K562 (cell line): ENCODE data around the gene SYT3. TPM values are rescaled to one million over a fixed set of nuclear protein-coding genes. Genes with fewer than 3 reads are reported as not detected.
A peak's percentile ranks its signal among the peaks of the same experiment; 100 is the strongest.

ENCODE experiments used
- ATAC-seq: fragments of 200-7000 bp; cut with Tn5 transposase; 3 replicates; pipeline ENCODE4 v1.9.1; 2020; ENCODE audit warnings: moderate library complexity
- BruUV-seq: library from RNA; stranded (reverse); fragments of 400-500 nt; replicated peaks from 2 replicates; lab custom pipeline; 2021; lab: Mats Ljungman, UMichigan
- CTCF ChIA-PET: fragments of 300-600 bp; formaldehyde crosslinking; extraction: SDS; loops from one replicate; lab custom pipeline; 2021; ENCODE audit warnings: low intra/inter-chr PET ratio; lab: Yijun Ruan, JAX
- POLR2A ChIA-PET: fragments of 300-600, 350-650 bp; sonication (Branson Sonifier 250); formaldehyde crosslinking; extraction: SDS; loops from one replicate; lab custom pipeline; 2021; ENCODE audit warnings: antibody characterized with exemption, inconsistent platforms; lab: Yijun Ruan, JAX
- DNase-seq, 4 experiments: peaks; one replicate each; pipeline versions ENCODE4 v3.0.0 to v3.0.0-alpha.2; 2011 to 2018; ENCODE audit warnings: low spot score in 3 of 4, mixed read lengths in 3 of 4; ENCODE audit errors: extremely low read depth in 1 of 4
- FAIRE-seq: peaks from 2 replicates; lab custom pipeline; 2011; peaks lifted over from hg19 to GRCh38; lab: Jason Lieb, UNC
- H2AFZ ChIP-seq: 2 replicates; pipeline ENCODE4 v1.6.0; 2011; ENCODE audit warnings: low read depth, low read length, control low read depth, inconsistent platforms
- H3K27ac ChIP-seq: fragments of 200-600 bp; 3 replicates; pipeline ENCODE4 v1.8.0; 2011; ENCODE audit warnings: low read depth, mild to moderate bottlenecking, control low read depth, inconsistent platforms, low read length, moderate library complexity, mixed read lengths; ENCODE audit errors: extremely low read depth
- H3K27me3 ChIP-seq, 2 experiments: fragments of 300-600 bp in 1 of 2; 2 replicates in 1 of 2; 3 replicates in 1 of 2; pipeline versions ENCODE4 v1.6.0 to v1.8.0; 2011; ENCODE audit warnings: inconsistent platforms in 2 of 2, low read length in 2 of 2, mild to moderate bottlenecking in 1 of 2, mixed read lengths in 1 of 2, moderate library complexity in 1 of 2; ENCODE audit not compliant: control insufficient read depth in 2 of 2, insufficient read depth in 2 of 2
- H3K36me3 ChIP-seq: fragments of 300-600 bp; 3 replicates; pipeline ENCODE4 v1.8.0; 2011; ENCODE audit warnings: mild to moderate bottlenecking, low read length, inconsistent platforms; ENCODE audit not compliant: control insufficient read depth, insufficient read depth
- H3K4me1 ChIP-seq, 2 experiments: fragments of 200-600 bp in 1 of 2; replicated peaks in 1 of 2; 2 replicates in 1 of 2; 3 replicates in 1 of 2; pipeline versions ENCODE4 v1.5.1 to v1.8.0; 2011; ENCODE audit warnings: inconsistent platforms in 2 of 2, low read length in 2 of 2, mild to moderate bottlenecking in 1 of 2, mixed read lengths in 1 of 2, moderate library complexity in 1 of 2; ENCODE audit not compliant: control insufficient read depth in 2 of 2, insufficient read depth in 2 of 2
- H3K4me2 ChIP-seq: 2 replicates; pipeline ENCODE4 v1.6.1; 2011; ENCODE audit warnings: low read length, control low read depth, inconsistent platforms, mixed read lengths; ENCODE audit not compliant: insufficient read depth
- H3K4me3 ChIP-seq: fragments of 200-600 bp; sonication (generic), shearing (Covaris generic); 2 replicates; pipeline ENCODE4 v1.5.1; 2016; ENCODE audit warnings: control low read depth, inconsistent platforms
- H3K79me2 ChIP-seq: fragments of 200-600 bp; 3 replicates; pipeline ENCODE4 v1.8.0; 2011; ENCODE audit warnings: low read length, inconsistent platforms; ENCODE audit not compliant: control insufficient read depth, insufficient read depth
- H3K9ac ChIP-seq, 2 experiments: 2 replicates each; pipeline versions ENCODE4 v1.6.0 to v1.6.1; 2011; ENCODE audit warnings: low read depth in 2 of 2, low read length in 2 of 2, control low read depth in 1 of 2, inconsistent platforms in 1 of 2, mild to moderate bottlenecking in 1 of 2, mixed read lengths in 1 of 2; ENCODE audit not compliant: insufficient read depth in 1 of 2
- H3K9me1 ChIP-seq: one replicate; pipeline ENCODE4 v1.6.0; 2011; ENCODE audit warnings: inconsistent platforms, mild to moderate bottlenecking, low read length, moderate library complexity; ENCODE audit not compliant: control insufficient read depth, insufficient read depth
- H3K9me3 ChIP-seq: replicated peaks from 2 replicates; pipeline ENCODE4 v1.5.1; 2011; ENCODE audit warnings: low read depth, low read length, inconsistent platforms; ENCODE audit not compliant: control insufficient read depth, insufficient read depth
- H4K20me1 ChIP-seq: replicated peaks from 2 replicates; pipeline ENCODE4 v1.6.1; 2011; ENCODE audit warnings: low read length, inconsistent platforms, mixed read lengths; ENCODE audit not compliant: control insufficient read depth, insufficient read depth
- ATF7 ChIP-seq: fragments of 450-650 bp; IDR thresholded peaks from 2 replicates; pipeline ENCODE4 v1.7.1; 2014; ENCODE audit warnings: mild to moderate bottlenecking, moderate library complexity
- CBFB ChIP-seq: sonication (generic); formaldehyde crosslinking; IDR thresholded peaks from 2 replicates; pipeline ENCODE4 v1.4.0; 2020; ENCODE audit warnings: mild to moderate bottlenecking, missing genetic modification reagents
- CHD1 ChIP-seq: fragments of 200-600 bp; sonication (generic); IDR thresholded peaks from one replicate; pipeline ENCODE4 v1.6.1; 2012; ENCODE audit warnings: mild to moderate bottlenecking, moderate library complexity, low read length, inconsistent platforms
- HDAC2 ChIP-seq: fragments of 450-650 bp; IDR thresholded peaks from 2 replicates; pipeline ENCODE4 v1.6.1; 2016; ENCODE audit warnings: mild to moderate bottlenecking
- HDGF ChIP-seq: fragments of 450-650 bp; IDR thresholded peaks from 2 replicates; pipeline ENCODE4 v1.6.1; 2016
- NFIC ChIP-seq: fragments of 450-650 bp; IDR thresholded peaks from 2 replicates; pipeline ENCODE4 v1.6.1; 2017; ENCODE audit warnings: mild to moderate bottlenecking, inconsistent platforms
- RBFOX2 ChIP-seq: fragments of 200-400 bp; formaldehyde crosslinking; IDR thresholded peaks from 2 replicates; pipeline ENCODE4 v1.6.1; 2017; ENCODE audit warnings: low read depth, mild to moderate bottlenecking, low read length, moderate library complexity
- SP1 ChIP-seq: sonication (generic); formaldehyde crosslinking; IDR thresholded peaks from 2 replicates; pipeline ENCODE4 v1.8.1; 2022; ENCODE audit warnings: mild to moderate bottlenecking, missing genetic modification reagents
- SRSF7 ChIP-seq: fragments of 200-400 bp; formaldehyde crosslinking; optimal IDR thresholded peaks from 2 replicates; pipeline ENCODE3; 2017; ENCODE audit warnings: mild to moderate bottlenecking, low read depth, low read length
- ZBTB17 ChIP-seq: fragments of 450-650 bp; formaldehyde crosslinking; IDR thresholded peaks from 2 replicates; pipeline ENCODE4 v1.4.0; 2020; ENCODE audit warnings: mild to moderate bottlenecking
- ZFP1 ChIP-seq: fragments of 450-650 bp; formaldehyde crosslinking; IDR thresholded peaks from 2 replicates; pipeline ENCODE4 v1.4.0; 2020; ENCODE audit warnings: mild to moderate bottlenecking, mixed read lengths
- ZNF445 ChIP-seq: fragments of 250-450 bp; sonication (Bioruptor Pico); IDR thresholded peaks from 2 replicates; pipeline ENCODE4 v1.4.0; 2020; ENCODE audit warnings: low read depth, mild to moderate bottlenecking, moderate library complexity
- WGBS: fragments of 100-300 bp; shearing (Covaris generic); methylation state at CpG from one replicate; pipeline ENCODE4 v1.1.6; 2016; ENCODE audit warnings: low coverage, mixed read lengths; ENCODE audit not compliant: insufficient coverage; ENCODE audit errors: missing lambda C conversion rate; 5-methylcytosine and 5-hydroxymethylcytosine counted together
- in situ Hi-C: fragments of 300-500 bp; cut with MboI; formaldehyde crosslinking; loops from 4 replicates; pipeline ENCODE4 v1.15.0; 2018; ENCODE audit warnings: inconsistent platforms, mixed read lengths
- intact Hi-C: fragments of 100-400 bp; cut with micrococcal nuclease; formaldehyde crosslinking; loops from 2 replicates; pipeline ENCODE4 v1.14.2; 2022
- polyA plus RNA-seq, 8 experiments: library from polyadenylated mRNA; depleted of rRNA in 4 of 8; stranded (reverse) in 5 of 8; unstranded in 3 of 8; fragments of >200 nt; fragmentation: Nextera tagmentation in 2 of 8; fragmentation: Illumina TruSeq in 1 of 8; extraction: Ambion mirVana in 2 of 8; extraction: Trizol in 1 of 8; gene quantifications; 2 replicates each; pipeline versions ENCODE4 v1.2.1 to v1.2.3, GENCODE V29; 2011 to 2014; ENCODE audit warnings: inconsistent platforms in 1 of 8, missing spikeins in 1 of 8
- total RNA-seq, 7 experiments: library from RNA; depleted of rRNA in 6 of 7; stranded (reverse); fragments of >200 nt in 6 of 7; fragmentation: Illumina TruSeq in 2 of 7; extraction: Trizol in 2 of 7; gene quantifications; 2 replicates each; pipeline versions ENCODE4 v1.2.1 to v1.2.3, GENCODE V29; 2011 to 2021; ENCODE audit warnings: low replicate concordance in 1 of 7
- TF ChIP-seq, protein P1 (sequence below), 2 experiments: fragments of 450-650 bp; formaldehyde crosslinking in 1 of 2; IDR thresholded peaks; 2 replicates each; pipeline versions ENCODE4 v1.4.0 to v1.6.1; 2014 to 2020; ENCODE audit warnings: mild to moderate bottlenecking in 2 of 2, borderline replicate concordance in 1 of 2, low read depth in 1 of 2

Gene SYT3
- total and polyA plus RNA-seq, 9 of the 15 experiments (the other 6 are each of a cell fraction or from before 2014, with no cell fraction given) = 0.36 to 2.0 (median 0.54) TPM; not detected in 2

DNA sequence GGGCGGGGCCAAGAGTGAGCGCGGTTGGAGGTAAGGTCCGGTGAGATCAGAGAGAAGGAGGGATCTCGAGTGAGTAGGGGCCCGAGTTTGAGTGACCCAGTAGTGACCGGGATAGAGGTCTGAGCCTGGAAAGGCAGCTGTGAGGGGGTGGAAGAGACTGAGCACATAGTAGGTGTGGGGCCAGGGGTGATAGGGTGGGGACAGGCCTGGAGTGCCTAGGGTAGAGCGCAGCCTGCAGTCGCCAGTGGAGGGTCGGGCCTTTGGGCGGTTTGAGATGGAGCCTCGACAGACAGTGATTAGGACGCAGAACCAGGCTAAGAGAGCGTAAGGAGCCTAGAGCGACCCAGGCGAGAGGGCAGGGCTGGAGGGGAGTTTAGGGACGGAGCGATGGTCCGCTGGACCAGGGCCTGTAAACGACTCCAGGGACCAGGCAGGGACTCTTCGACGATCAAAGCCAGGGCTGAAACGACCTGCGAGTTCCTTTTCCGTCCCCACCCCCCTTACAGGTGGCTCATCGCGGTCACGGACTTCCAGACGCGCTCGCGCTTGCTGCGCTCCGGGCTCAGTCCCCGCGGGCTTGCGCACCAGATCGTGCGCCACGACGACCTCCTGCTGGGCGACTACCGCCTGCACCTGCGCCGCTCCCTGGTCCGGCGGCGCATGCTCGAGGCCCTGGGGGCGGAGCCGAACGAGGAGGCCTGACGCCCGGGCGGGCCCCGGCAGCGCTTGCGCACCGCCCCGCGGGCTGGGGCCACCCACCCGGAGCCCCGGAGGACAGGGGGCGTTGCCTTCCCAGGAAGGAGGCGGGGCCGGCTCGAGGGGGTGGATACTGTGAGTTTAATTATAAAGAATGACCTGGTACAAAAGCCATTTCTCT, 19.0 kb upstream of the SYT3 start:
- H3K79me2 ChIP-seq = peaks cover 14% of the 10 kb centered on the region; the same call in 2 of the 3 replicates
- H3K4me2 ChIP-seq = peak overlapping the region; percentile 100
- H2AFZ ChIP-seq = peak overlapping the region; percentile 77
- CTCF ChIA-PET = interaction anchor here (0.7 to 1.9 kb wide), 3 partner anchors 51 to 121 kb away, joined by 3 to 11 read pairs (median 5); no protein-coding TSS in a partner anchor
- intact Hi-C loops = loop anchor here (1.0 to 5.0 kb wide), 4 partner anchors 50 to 296 kb away; partner anchors contain the start of gene NR1H2
- 1% methylated on average over 30 of the region's 67 CpGs for WGBS
- peaks cover 3% of the 10 kb centered on the region; the same call in 1 of the 2 replicates for H4K20me1 ChIP-seq
- in situ Hi-C loops = no loop called here
- no peaks in the 10 kb centered on the region for H3K36me3 ChIP-seq
- H3K27me3 ChIP-seq = no peaks in the 10 kb centered on the region
- peak; percentile 97 to 99 (median 98) for DNase-seq
- POLR2A ChIA-PET = no interaction called here
- peaks cover 4% of the 10 kb centered on the region; the same call in 1 of the 2 replicates for H3K9me3 ChIP-seq
- TSS peak; percentile 97 for BruUV-seq
- peaks cover 14 to 45% of the 10 kb centered on the region in 2 experiments for H3K4me1 ChIP-seq
- H3K27ac ChIP-seq = peak overlapping the region; percentile 98
- H3K9me1 ChIP-seq = no peaks in the 10 kb centered on the region
- ATAC-seq = peak; percentile 91
- H3K4me3 ChIP-seq = peak overlapping the region; percentile 66
- H3K9ac ChIP-seq = peak overlapping the region; percentile 99 to 100
- peak; percentile 83 for FAIRE-seq
- no peak for TF ChIP-seq ZNF445
- peak; percentile 67 for TF ChIP-seq ATF7
- TF ChIP-seq CHD1 = peak; percentile 93
- peak; percentile 89 for TF ChIP-seq SP1 (CRISPR knock-in tag)
- peak; percentile 50; the same call in 1 of the 2 replicates for TF ChIP-seq HDAC2
- TF ChIP-seq ZFP1 (CRISPR knock-in tag) = 0 out of 2 replicates have a peak, but pooled peaks have one; percentile 26
- TF ChIP-seq RBFOX2 = peak; percentile 96
- TF ChIP-seq NFIC = 0 out of 2 replicates have a peak, but pooled peaks have one; percentile 56
- TF ChIP-seq SRSF7 = no peak
- peak; percentile 84 for TF ChIP-seq ZBTB17 (CRISPR knock-in tag)
- 0 out of 2 replicates have a peak, but pooled peaks have one; percentile 88 for TF ChIP-seq HDGF
- TF ChIP-seq, protein P1, sequence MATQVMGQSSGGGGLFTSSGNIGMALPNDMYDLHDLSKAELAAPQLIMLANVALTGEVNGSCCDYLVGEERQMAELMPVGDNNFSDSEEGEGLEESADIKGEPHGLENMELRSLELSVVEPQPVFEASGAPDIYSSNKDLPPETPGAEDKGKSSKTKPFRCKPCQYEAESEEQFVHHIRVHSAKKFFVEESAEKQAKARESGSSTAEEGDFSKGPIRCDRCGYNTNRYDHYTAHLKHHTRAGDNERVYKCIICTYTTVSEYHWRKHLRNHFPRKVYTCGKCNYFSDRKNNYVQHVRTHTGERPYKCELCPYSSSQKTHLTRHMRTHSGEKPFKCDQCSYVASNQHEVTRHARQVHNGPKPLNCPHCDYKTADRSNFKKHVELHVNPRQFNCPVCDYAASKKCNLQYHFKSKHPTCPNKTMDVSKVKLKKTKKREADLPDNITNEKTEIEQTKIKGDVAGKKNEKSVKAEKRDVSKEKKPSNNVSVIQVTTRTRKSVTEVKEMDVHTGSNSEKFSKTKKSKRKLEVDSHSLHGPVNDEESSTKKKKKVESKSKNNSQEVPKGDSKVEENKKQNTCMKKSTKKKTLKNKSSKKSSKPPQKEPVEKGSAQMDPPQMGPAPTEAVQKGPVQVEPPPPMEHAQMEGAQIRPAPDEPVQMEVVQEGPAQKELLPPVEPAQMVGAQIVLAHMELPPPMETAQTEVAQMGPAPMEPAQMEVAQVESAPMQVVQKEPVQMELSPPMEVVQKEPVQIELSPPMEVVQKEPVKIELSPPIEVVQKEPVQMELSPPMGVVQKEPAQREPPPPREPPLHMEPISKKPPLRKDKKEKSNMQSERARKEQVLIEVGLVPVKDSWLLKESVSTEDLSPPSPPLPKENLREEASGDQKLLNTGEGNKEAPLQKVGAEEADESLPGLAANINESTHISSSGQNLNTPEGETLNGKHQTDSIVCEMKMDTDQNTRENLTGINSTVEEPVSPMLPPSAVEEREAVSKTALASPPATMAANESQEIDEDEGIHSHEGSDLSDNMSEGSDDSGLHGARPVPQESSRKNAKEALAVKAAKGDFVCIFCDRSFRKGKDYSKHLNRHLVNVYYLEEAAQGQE (IDR thresholded peaks at IDR 0.05; ENCODE audit: borderline replicate concordance) = peak; percentile 70; the same call in 1 of the 2 replicates
- TF ChIP-seq, protein P1 (CRISPR knock-in tag; IDR thresholded peaks at IDR 0.05; ENCODE audit: low read depth) = peak; percentile 73; the same call in 1 of the 2 replicates
- peak; percentile 75; the same call in 1 of the 2 replicates for TF ChIP-seq CBFB
